GM10266 (cell line): ENCODE measurements around the gene RPGRIP1L.

Experiments
- DNase-seq: peaks from one replicate; pipeline ENCODE4 v3.0.0; 2012; ENCODE audit errors: extremely low spot score
- TF ChIP-seq, protein P1 (sequence below): IDR thresholded peaks from 2 replicates; pipeline ENCODE4 v1.5.1; 2012; ENCODE audit warnings: mild to moderate bottlenecking, low read depth; ENCODE audit not compliant: control insufficient read depth, insufficient read depth; ENCODE audit errors: missing control alignments

The RPGRIP1L gene

DNA sequence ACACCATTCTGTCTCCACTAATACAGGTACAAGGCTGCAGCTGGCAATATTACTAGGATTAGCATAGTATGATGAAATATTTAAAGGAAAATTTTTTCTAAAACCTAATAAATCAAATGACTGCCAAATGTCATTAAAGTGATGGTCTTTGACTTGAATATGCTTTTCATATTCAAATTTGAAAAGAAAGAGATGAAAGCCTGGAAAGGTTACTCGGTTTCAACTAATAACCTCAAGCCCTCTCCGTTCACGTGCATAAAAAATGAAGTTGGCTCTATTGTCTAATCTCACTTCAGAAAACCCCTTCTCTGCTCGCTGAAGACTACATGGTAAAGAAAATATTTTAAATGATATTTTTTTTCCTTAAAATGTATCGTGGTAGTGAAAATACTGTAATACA lies 83.2 kb downstream of the RPGRIP1L start:
- no peak for DNase-seq
- TF ChIP-seq, protein P1, sequence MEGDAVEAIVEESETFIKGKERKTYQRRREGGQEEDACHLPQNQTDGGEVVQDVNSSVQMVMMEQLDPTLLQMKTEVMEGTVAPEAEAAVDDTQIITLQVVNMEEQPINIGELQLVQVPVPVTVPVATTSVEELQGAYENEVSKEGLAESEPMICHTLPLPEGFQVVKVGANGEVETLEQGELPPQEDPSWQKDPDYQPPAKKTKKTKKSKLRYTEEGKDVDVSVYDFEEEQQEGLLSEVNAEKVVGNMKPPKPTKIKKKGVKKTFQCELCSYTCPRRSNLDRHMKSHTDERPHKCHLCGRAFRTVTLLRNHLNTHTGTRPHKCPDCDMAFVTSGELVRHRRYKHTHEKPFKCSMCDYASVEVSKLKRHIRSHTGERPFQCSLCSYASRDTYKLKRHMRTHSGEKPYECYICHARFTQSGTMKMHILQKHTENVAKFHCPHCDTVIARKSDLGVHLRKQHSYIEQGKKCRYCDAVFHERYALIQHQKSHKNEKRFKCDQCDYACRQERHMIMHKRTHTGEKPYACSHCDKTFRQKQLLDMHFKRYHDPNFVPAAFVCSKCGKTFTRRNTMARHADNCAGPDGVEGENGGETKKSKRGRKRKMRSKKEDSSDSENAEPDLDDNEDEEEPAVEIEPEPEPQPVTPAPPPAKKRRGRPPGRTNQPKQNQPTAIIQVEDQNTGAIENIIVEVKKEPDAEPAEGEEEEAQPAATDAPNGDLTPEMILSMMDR = no peak

DNA sequence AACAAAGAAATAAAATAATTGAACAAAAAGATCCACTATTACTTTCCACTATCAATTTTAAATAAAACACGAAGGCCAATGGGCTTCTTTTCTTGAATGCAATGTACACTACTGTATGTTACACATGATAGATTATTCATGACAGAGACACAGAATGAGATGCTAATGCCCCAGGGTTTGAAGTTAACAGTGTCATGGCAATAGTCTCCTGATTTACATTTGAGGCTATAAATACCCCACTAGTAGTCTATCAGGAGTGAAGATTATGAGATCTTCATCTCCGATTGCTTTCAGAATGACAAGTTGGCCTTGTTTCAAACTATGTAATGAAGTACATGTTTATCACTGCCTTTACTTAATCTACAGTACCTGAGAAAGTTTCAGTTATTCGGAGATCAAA lies 84.4 kb downstream of the RPGRIP1L start:
- TF ChIP-seq, protein P1 = no peak
- DNase-seq = no peak

DNA sequence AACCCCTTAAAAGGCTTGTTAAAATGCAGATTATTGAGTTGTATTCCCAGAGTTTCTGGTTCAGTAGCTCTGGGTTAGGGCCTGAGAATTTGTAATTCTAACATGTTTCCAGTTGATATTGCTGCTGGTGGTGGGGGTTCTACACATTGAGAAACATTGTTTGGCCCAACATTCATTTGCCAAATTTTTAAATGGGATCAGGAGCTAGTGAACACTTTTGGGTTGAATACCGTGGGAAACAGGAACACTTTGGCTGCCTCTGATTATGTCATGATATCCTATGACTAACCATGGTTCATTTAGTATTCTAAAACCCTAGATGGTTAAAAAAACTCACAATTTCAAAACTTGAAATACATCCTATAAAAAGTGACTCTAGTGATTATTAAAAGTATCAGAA lies 89.3 kb downstream of the RPGRIP1L start:
- DNase-seq = no peak
- TF ChIP-seq, protein P1 = no peak

DNA sequence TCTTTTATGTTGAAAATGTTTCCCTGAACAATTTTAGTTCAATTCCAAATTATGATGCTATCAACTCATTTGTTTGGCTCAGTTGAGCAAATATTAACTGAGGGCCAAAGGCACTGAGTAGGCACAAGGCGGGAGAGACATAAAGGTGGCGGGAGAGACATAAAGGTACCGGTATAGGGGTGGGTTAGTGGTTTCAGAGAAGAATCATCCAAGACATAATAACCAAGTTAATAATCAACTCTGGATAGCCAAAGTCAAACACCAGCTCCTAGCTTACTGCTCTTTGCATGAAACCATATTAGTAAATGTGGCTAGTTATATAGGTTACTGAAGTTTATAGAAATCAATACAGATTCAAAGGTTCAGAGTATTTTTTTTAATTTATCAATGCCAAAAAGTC lies 91.7 kb downstream of the RPGRIP1L start:
- TF ChIP-seq, protein P1 = no peak
- DNase-seq = no peak

DNA sequence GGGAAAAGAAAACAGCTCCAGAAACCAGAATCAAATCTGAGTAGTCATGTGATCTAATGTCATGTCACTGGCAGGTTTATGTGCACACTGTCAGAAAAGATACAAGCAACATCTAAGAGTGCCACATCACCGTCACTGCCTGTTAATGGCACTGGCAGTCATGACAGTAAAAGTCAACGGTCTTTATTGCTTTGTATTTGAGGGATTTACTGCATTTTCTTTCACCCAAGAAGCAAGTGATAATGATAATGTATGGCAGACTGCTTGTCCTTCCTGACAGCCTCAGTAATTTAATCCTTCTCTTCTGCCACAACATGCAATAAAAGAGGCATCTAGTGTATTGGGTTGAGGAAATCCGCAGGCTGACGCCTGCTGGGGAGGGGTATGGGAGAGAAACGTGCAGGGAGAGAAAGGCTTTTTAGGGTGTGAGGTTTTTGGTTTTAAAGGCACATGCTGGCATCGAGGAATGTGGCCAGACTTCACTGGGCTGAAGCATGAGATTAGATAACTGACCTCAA lies 92.4 kb downstream of the RPGRIP1L start:
- no peak for DNase-seq
- TF ChIP-seq, protein P1 = no peak

DNA sequence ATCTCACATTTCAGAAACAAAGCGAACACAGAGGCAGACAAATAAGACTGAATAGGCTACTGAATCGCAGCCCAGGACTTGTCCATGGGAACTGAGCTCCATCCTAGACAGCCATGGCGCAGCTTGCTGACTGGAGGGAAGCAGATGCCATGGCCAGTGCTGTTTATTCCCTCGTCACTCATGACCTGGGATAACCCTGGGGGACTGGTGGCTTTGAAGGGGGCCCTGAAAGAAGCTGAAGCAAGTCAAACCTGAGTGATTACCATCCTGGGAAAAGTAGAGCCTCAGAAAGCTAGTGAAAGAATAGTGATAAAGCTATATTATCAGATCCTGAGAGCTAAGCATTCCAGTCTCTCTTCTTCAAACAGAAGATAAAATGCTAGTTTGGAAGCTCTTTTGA lies 94.1 kb downstream of the RPGRIP1L start:
- no peak for DNase-seq

DNA sequence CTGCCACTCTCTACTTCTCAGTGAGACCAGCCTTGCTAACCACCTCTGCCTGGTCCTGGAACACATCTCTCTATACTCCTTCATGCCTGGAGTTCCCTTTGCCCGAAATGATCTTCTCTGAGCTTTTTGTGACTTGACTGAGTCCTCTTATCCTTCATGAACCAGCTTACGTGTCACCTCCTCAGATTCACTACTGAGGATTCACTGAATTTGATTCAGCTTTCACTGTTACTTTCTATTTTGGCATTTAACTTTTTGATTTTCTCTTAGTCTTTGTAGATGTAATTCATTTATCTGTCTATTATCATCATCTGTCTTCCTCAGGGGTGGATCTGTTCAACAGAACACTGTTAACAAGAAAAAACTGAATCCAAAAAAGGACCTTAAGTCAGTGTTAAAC lies 95.6 kb downstream of the RPGRIP1L start:
- TF ChIP-seq, protein P1 = no peak

More for the DNA sequence above, 94.1 kb downstream of the RPGRIP1L start:
- TF ChIP-seq, protein P1 = no peak

More for the DNA sequence above, 95.6 kb downstream of the RPGRIP1L start:
- no peak for DNase-seq
